ENCODE measurements around the gene PRPF6. TPM values are rescaled to one million over a fixed set of nuclear protein-coding genes. Genes with fewer than 3 reads are reported as not detected.
A peak's percentile ranks its signal among the peaks of the same experiment; 100 is the strongest.

The PRPF6 gene
- total and polyA plus RNA-seq, 2 donors from 2014 or later: 51.3 to 73.3 TPM

DNA sequence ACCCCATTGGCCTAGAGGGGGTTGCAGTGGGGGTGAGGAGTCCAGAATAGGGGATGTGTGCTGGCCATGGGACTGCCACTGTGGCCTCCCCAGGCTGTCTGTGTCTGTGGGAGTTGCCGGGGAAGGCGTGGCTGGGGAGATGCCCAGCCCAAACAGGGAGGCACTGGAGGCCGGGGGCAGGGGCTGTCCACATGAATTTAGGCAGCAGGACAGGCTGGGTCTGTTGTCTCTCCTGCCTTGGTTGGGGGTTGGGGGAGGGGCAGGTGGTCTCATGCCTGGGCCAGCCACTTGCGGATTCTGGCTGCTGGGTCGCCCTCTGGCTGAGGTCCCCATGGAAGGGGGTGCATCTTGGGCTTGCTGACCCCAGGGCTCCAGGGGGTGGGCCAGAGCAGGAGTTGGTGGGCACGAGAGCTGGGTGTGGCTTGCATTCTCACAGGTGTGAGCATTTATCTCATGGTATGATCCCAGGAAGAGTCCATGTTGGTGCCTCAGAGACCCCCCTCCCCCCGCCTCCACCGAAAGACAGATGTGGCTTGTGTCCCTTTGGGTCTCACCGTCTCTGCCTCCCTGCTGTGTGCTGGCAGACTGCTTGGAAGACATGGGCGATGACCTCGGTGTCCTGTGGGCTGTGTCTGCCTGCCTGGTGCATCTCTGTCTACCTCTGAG, 64.5 kb downstream of the PRPF6 start:
- Histone ChIP-seq H3K27me3 (ENCODE audit: control insufficient read depth, insufficient read depth, low read length) (peaks cover 9% of the 10 kb centered on the region), H3K4me3 (ENCODE audit: low read length in 3 of 3) (peak overlapping the region in 1 of 3 donors; percentile 37), H3K4me1 (ENCODE audit: control insufficient read depth in 2 of 3, insufficient read depth in 2 of 3, low read depth in 1 of 3, low read length in 3 of 3) (peaks cover 0 to 6% (median 0%) of the 10 kb centered on the region in 3 donors), H3K36me3 (ENCODE audit: control insufficient read depth in 2 of 3, insufficient read depth in 3 of 3, low read length in 3 of 3) (no peaks in the 10 kb centered on the region), H3K9ac (ENCODE audit: low read length in 3 of 3) (no peak overlapping the region), H3K27ac (ENCODE audit: low read depth in 2 of 2, low read length in 2 of 2) (peak overlapping the region in 1 of 2 donors; percentile 51), H3K9me3 (ENCODE audit: control insufficient read depth in 2 of 3, insufficient read depth in 1 of 3, low read length in 3 of 3) (no peaks in the 10 kb centered on the region)
- TF ChIP-seq, protein P1, sequence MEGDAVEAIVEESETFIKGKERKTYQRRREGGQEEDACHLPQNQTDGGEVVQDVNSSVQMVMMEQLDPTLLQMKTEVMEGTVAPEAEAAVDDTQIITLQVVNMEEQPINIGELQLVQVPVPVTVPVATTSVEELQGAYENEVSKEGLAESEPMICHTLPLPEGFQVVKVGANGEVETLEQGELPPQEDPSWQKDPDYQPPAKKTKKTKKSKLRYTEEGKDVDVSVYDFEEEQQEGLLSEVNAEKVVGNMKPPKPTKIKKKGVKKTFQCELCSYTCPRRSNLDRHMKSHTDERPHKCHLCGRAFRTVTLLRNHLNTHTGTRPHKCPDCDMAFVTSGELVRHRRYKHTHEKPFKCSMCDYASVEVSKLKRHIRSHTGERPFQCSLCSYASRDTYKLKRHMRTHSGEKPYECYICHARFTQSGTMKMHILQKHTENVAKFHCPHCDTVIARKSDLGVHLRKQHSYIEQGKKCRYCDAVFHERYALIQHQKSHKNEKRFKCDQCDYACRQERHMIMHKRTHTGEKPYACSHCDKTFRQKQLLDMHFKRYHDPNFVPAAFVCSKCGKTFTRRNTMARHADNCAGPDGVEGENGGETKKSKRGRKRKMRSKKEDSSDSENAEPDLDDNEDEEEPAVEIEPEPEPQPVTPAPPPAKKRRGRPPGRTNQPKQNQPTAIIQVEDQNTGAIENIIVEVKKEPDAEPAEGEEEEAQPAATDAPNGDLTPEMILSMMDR (IDR thresholded peaks at IDR 0.05; ENCODE audit: borderline replicate concordance, extremely low read depth, insufficient read depth): no peak
- FAIRE-seq (no peak), DNase-seq (no peak)
- intact Hi-C loops (cut with DNase I): no loop called here

DNA sequence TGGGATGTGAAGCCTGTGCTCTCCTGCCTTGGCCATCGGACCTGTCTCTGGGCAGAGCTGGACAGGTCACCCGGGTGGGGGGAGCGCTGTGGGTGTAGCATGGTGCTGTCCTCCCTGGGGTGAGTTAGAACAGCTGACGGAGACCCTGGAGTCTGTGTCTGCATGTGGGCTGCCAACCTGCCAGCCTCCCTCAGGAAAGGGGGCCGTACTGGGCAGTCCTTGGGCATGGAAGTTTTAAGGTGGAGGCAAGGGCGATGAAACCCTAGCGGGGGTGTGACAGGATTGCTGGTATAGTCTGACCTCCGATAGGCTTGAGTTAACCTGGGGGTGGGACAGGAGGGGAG, 66.1 kb downstream of the PRPF6 start:
- H3K27me3 ChIP-seq (ENCODE audit: control insufficient read depth, insufficient read depth, low read length): peaks cover 7% of the 10 kb centered on the region
- H3K27ac ChIP-seq (ENCODE audit: low read depth in 2 of 2, low read length in 2 of 2): no peak overlapping the region
- H3K36me3 ChIP-seq (ENCODE audit: control insufficient read depth in 2 of 3, insufficient read depth in 3 of 3, low read length in 3 of 3): no peaks in the 10 kb centered on the region
- FAIRE-seq: no peak
- peaks cover 0 to 2% (median 0%) of the 10 kb centered on the region in 3 donors for H3K4me1 ChIP-seq (ENCODE audit: control insufficient read depth in 2 of 3, insufficient read depth in 2 of 3, low read depth in 1 of 3, low read length in 3 of 3)
- peak in 1 of 5 donors; percentile 8 for DNase-seq
- intact Hi-C loops (cut with DNase I): no loop called here
- H3K9ac ChIP-seq (ENCODE audit: low read length in 3 of 3): no peak overlapping the region
- peak overlapping the region; percentile 30 to 48 (median 38) for H3K4me3 ChIP-seq (ENCODE audit: low read length in 3 of 3)
- TF ChIP-seq, protein P1 (IDR thresholded peaks at IDR 0.05; ENCODE audit: borderline replicate concordance, extremely low read depth, insufficient read depth): no peak
- H3K9me3 ChIP-seq (ENCODE audit: control insufficient read depth in 2 of 3, insufficient read depth in 1 of 3, low read length in 3 of 3): no peaks in the 10 kb centered on the region

DNA sequence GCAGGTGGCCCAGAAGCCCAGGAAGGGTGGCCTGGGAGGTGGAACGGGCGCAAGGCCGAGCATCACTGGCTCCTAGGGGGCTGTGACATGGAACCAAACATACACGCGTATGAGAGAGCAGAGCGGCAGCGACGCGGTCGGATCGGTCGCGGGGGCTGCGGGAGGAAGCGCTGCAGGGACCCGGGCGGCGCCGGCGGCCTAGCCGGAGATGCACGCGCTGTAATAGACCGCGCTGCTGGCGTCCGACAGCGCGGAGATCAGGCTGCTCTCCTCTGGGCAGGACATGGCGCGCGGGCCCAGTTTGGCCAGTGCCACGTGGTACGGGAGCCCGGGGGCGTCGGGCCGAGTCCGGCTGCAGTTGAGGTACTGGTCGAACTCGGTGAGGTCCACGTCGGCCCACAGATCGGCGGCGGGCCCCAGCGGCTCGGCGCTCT, 67.1 kb downstream of the PRPF6 start:
- no peak overlapping the region for H3K27ac ChIP-seq (ENCODE audit: low read depth in 2 of 2, low read length in 2 of 2)

More for the DNA sequence above, 67.1 kb downstream of the PRPF6 start:
- TF ChIP-seq, protein P1 (IDR thresholded peaks at IDR 0.05; ENCODE audit: borderline replicate concordance, extremely low read depth, insufficient read depth): no peak
- H3K36me3 ChIP-seq (ENCODE audit: control insufficient read depth in 2 of 3, insufficient read depth in 3 of 3, low read length in 3 of 3): no peaks in the 10 kb centered on the region
- no peak for FAIRE-seq
- peak overlapping the region in 1 of 3 donors; percentile 29 for H3K4me3 ChIP-seq (ENCODE audit: low read length in 3 of 3)
- DNase-seq: peak in 2 of 5 donors; percentile 46 to 78
- peaks cover 7% of the 10 kb centered on the region for H3K27me3 ChIP-seq (ENCODE audit: control insufficient read depth, insufficient read depth, low read length)
- H3K4me1 ChIP-seq (ENCODE audit: control insufficient read depth in 2 of 3, insufficient read depth in 2 of 3, low read depth in 1 of 3, low read length in 3 of 3): peaks cover 0 to 5% (median 0%) of the 10 kb centered on the region in 3 donors
- H3K9me3 ChIP-seq (ENCODE audit: control insufficient read depth in 2 of 3, insufficient read depth in 1 of 3, low read length in 3 of 3): no peaks in the 10 kb centered on the region
- H3K9ac ChIP-seq (ENCODE audit: low read length in 3 of 3): no peak overlapping the region
- intact Hi-C loops (cut with DNase I): no loop called here
